Tibial nerve (tissue), 4 donors: ENCODE measurements around the gene CAV1. TPM values are rescaled to one million over a fixed set of nuclear protein-coding genes. Genes with fewer than 3 reads are reported as not detected.

Experiments used
- DNase-seq, 2 donors: peaks; one replicate each; pipeline ENCODE4 v3.0.0-alpha.2; 2019; ENCODE audit warnings: low spot score in 2 of 2
- H3K27ac ChIP-seq, 4 donors: fragments of 200-600 bp; sonication (generic) in 3 of 4; one replicate each; pipeline ENCODE4 v1.5.1; 2017 to 2019; ENCODE audit warnings: mild to moderate bottlenecking in 1 of 4
- H3K27me3 ChIP-seq, 2 donors: fragments of 200-600 bp; sonication (generic) in 1 of 2; one replicate each; pipeline versions ENCODE4 v1.5.1 to v1.6.0; 2017 to 2019
- H3K36me3 ChIP-seq, 3 donors: fragments of 200-600 bp; sonication (generic); one replicate each; pipeline ENCODE4 v1.5.1; 2018 to 2019
- H3K4me1 ChIP-seq, 4 donors: fragments of 200-600 bp; sonication (generic) in 3 of 4; one replicate each; pipeline ENCODE4 v1.5.1; 2017 to 2019
- H3K4me3 ChIP-seq, 4 donors: fragments of 200-600 bp; sonication (generic) in 3 of 4; one replicate each; pipeline ENCODE4 v1.5.1; 2017 to 2019; ENCODE audit warnings: mild to moderate bottlenecking in 1 of 4, moderate library complexity in 1 of 4
- H3K9me3 ChIP-seq, 4 donors: fragments of 200-600 bp; sonication (generic) in 3 of 4; one replicate each; pipeline ENCODE4 v1.5.1; 2017 to 2019
- EP300 ChIP-seq, 2 donors: sonication (generic); formaldehyde crosslinking; IDR thresholded peaks; one replicate each; pipeline ENCODE4 v1.6.1; 2017; ENCODE audit warnings: antibody characterized with exemption in 2 of 2, mild to moderate bottlenecking in 1 of 2
- POLR2A ChIP-seq, 2 donors: fragments of 450-650 bp; IDR thresholded peaks; one replicate each; pipeline ENCODE4 v1.6.1; 2017; ENCODE audit warnings: antibody characterized with exemption in 2 of 2, mild to moderate bottlenecking in 2 of 2, moderate library complexity in 2 of 2
- WGBS, 2 donors: methylation state at CpG; one replicate each; pipeline ENCODE4 v1.1.5; 2018; 5-methylcytosine and 5-hydroxymethylcytosine counted together
- total RNA-seq, 4 donors: library from RNA; depleted of rRNA; stranded (reverse); fragments of >200 nt; gene quantifications; one replicate each; pipeline ENCODE4 v1.1.0, GENCODE V29; 2016
- TF ChIP-seq, protein P1 (sequence below), 5 experiments: fragments of 200-600 bp in 3 of 5; fragments of 450-650 bp in 2 of 5; sonication (generic) in 3 of 5; IDR thresholded peaks; one replicate each; pipeline ENCODE4 v1.5.1; 2016 to 2019; ENCODE audit warnings: antibody characterized with exemption in 5 of 5, mild to moderate bottlenecking in 3 of 5, moderate library complexity in 2 of 5

The CAV1 gene
- total RNA-seq, 4 donors from 2014 or later, result 196 to 375 (median 312) TPM

DNA sequence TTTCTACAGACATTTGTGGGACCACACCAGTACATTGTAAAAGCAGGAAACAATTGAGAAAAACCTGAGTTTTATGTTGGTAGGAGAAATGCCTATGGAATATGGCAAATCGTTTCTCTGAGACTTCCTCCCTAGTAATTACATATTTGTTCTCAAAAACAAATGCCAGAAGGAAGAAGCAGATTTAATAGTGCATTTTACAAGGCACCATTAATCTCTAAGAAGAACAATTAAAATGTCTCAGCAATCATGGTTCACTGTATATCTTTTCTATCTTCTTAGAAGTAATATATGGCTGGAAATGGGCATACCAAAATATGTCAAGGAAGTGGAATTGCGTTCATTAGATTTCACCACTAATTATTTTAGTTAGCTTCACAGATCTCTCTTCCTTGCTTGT, 13.3 kb downstream of the CAV1 start:
- no peaks in the 10 kb centered on the region for H3K9me3 ChIP-seq
- 63% methylated on average over 2 of the region's 2 CpGs for WGBS, 2 donors
- no peaks in the 10 kb centered on the region for H3K27me3 ChIP-seq
- peaks cover 0 to 29% (median 0%) of the 10 kb centered on the region in 3 donors for H3K36me3 ChIP-seq
- H3K27ac ChIP-seq, result peak overlapping the region in 2 of 4 donors; percentile 22 to 73
- H3K4me1 ChIP-seq, result peaks cover 0 to 46% (median 3%) of the 10 kb centered on the region in 4 donors
- TF ChIP-seq POLR2A (IDR thresholded peaks at IDR 0.05) (no peak), EP300 (IDR thresholded peaks at IDR 0.05) (no peak)
- TF ChIP-seq, protein P1, sequence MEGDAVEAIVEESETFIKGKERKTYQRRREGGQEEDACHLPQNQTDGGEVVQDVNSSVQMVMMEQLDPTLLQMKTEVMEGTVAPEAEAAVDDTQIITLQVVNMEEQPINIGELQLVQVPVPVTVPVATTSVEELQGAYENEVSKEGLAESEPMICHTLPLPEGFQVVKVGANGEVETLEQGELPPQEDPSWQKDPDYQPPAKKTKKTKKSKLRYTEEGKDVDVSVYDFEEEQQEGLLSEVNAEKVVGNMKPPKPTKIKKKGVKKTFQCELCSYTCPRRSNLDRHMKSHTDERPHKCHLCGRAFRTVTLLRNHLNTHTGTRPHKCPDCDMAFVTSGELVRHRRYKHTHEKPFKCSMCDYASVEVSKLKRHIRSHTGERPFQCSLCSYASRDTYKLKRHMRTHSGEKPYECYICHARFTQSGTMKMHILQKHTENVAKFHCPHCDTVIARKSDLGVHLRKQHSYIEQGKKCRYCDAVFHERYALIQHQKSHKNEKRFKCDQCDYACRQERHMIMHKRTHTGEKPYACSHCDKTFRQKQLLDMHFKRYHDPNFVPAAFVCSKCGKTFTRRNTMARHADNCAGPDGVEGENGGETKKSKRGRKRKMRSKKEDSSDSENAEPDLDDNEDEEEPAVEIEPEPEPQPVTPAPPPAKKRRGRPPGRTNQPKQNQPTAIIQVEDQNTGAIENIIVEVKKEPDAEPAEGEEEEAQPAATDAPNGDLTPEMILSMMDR (IDR thresholded peaks at IDR 0.05), result no peak
- no peak overlapping the region for H3K4me3 ChIP-seq
- no peak for DNase-seq

DNA sequence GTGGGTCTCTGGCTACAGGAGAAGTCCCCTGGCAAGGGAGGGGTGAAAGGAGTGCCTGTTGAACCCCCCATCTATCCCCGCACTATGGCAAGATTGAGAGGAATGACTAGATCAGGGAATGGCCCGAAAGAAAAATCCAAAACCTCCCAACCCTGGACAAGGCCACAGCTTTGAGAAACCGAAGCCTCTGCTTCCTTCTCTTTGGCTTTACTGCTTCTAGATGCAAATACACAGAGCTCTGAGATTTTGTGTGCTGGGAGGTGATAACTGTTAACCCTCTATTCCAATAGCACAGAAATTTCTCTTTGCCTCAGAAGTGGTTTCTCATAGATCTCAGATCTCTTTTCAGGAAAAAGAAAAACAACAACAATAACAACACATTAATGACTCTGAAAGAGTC, 15.0 kb downstream of the CAV1 start:
- WGBS, 2 donors, result 63 to 87% methylated on average over 3 of the region's 3 CpGs
- Histone ChIP-seq H3K4me1 (peaks cover 0 to 53% (median 3%) of the 10 kb centered on the region in 4 donors), H3K27ac (peak overlapping the region in 2 of 4 donors; percentile 51 to 63), H3K9me3 (no peaks in the 10 kb centered on the region), H3K27me3 (no peaks in the 10 kb centered on the region), H3K36me3 (peaks cover 0 to 29% (median 0%) of the 10 kb centered on the region in 3 donors), H3K4me3 (no peak overlapping the region)
- no peak for TF ChIP-seq EP300 (IDR thresholded peaks at IDR 0.05)
- TF ChIP-seq, protein P1 (IDR thresholded peaks at IDR 0.05), result no peak
- TF ChIP-seq POLR2A (IDR thresholded peaks at IDR 0.05), result no peak
- peak in 1 of 2 donors; percentile 2 for DNase-seq

DNA sequence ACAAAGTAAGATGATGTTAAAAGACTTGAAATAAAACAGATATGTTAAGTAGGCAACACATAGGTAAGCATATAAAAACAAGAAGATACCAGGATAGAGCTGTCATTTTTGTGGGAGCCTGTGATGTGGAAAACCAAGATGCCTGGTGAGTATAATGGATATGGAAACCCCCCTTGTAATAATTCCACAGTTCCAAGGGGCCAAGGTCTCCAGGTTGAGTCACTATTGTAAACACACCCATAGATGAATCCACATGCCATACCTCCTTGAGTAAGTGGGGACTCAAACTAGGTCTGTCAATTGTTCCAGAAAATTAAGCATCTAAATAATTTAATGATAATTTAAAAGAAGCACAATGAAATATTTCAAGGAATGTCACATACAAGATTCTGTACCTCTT, 15.9 kb downstream of the CAV1 start:
- Histone ChIP-seq H3K27me3 (no peaks in the 10 kb centered on the region), H3K27ac (peak overlapping the region in 2 of 4 donors; percentile 66 to 74), H3K4me1 (peaks cover 0 to 52% (median 3%) of the 10 kb centered on the region in 4 donors), H3K36me3 (peaks cover 0 to 28% (median 0%) of the 10 kb centered on the region in 3 donors), H3K9me3 (no peaks in the 10 kb centered on the region), H3K4me3 (no peak overlapping the region)
- peak in 1 of 2 donors; percentile 3 for DNase-seq
- no peak for TF ChIP-seq EP300 (IDR thresholded peaks at IDR 0.05)
- no peak for TF ChIP-seq POLR2A (IDR thresholded peaks at IDR 0.05)

DNA sequence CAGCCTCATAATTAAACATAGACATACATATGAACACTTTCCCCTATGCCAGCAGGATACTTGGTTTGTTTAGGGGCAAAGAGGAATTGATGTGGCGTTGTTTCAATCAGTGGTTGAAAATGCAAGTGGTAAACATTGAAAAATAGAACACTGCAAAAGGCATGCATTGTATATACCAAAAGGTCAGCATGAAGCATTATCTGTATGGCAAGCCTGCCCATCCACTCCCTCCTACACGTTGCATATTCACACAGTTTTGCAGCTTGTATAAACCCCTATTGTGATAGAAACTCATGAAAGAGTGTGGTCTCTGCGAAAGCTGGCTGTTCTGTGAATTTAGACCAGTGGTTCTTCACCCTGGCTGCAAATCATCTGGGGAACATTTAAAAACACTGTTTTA, 17.1 kb downstream of the CAV1 start:
- no peak overlapping the region for H3K4me3 ChIP-seq
- TF ChIP-seq POLR2A (IDR thresholded peaks at IDR 0.05) (no peak), EP300 (IDR thresholded peaks at IDR 0.05) (no peak)
- TF ChIP-seq, protein P1 (IDR thresholded peaks at IDR 0.05), result no peak
- peak overlapping the region in 2 of 4 donors; percentile 66 to 74 for H3K27ac ChIP-seq
- peaks cover 0 to 20% (median 0%) of the 10 kb centered on the region in 3 donors for H3K36me3 ChIP-seq
- WGBS, 2 donors, result 42 to 45% methylated on average over 3 of the region's 3 CpGs
- DNase-seq, result peak in 1 of 2 donors; percentile 3
- peaks cover 0 to 60% (median 3%) of the 10 kb centered on the region in 4 donors for H3K4me1 ChIP-seq
- H3K27me3 ChIP-seq, result no peaks in the 10 kb centered on the region
- no peaks in the 10 kb centered on the region for H3K9me3 ChIP-seq

DNA sequence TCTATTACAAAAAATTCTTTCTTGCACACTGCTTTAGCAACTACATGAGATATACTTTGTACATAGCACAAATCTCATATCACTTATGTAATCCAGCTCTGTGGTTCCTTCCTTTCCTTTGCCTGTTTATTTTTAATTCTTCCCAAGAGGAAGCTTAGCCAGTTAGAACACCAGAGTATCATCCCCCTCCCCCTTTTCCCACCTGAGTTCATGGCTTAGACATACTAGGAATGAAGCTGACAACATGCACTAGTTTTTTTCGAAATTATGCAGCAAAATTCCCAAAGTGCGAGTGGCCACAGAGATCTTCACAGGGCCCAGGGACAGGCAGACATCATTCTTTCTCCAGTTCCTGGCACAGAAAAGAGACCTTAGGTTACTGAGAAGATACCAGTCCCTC, 17.8 kb downstream of the CAV1 start:
- no peaks in the 10 kb centered on the region for H3K9me3 ChIP-seq
- no peaks in the 10 kb centered on the region for H3K27me3 ChIP-seq
- TF ChIP-seq, protein P1 (IDR thresholded peaks at IDR 0.05), result no peak
- TF ChIP-seq POLR2A (IDR thresholded peaks at IDR 0.05), result no peak
- TF ChIP-seq EP300 (IDR thresholded peaks at IDR 0.05), result no peak
- DNase-seq, result no peak
- peak overlapping the region in 2 of 4 donors; percentile 66 to 74 for H3K27ac ChIP-seq
- no peak overlapping the region for H3K4me3 ChIP-seq
- peaks cover 0 to 61% (median 3%) of the 10 kb centered on the region in 4 donors for H3K4me1 ChIP-seq
- H3K36me3 ChIP-seq, result peaks cover 0 to 15% (median 0%) of the 10 kb centered on the region in 3 donors
- WGBS, 2 donors, result 66 to 75% methylated on average over 2 of the region's 2 CpGs
